HG03045 (cell line): ENCODE results near the gene SMC1A.
"Not testable (repeated sequence)": the region's sequence is repeated elsewhere in the genome, so short reads cannot be mapped to it uniquely, and the experiment has no call there.

ENCODE experiments used
- ATAC-seq: cut with Tn5 transposase; IDR thresholded peaks from one replicate; pipeline ENCODE4 v1.9.1; 2021; ENCODE audit warnings: mild to moderate bottlenecking, moderate library complexity; ENCODE audit not compliant: unreplicated experiment

SMC1A gene

DNA sequence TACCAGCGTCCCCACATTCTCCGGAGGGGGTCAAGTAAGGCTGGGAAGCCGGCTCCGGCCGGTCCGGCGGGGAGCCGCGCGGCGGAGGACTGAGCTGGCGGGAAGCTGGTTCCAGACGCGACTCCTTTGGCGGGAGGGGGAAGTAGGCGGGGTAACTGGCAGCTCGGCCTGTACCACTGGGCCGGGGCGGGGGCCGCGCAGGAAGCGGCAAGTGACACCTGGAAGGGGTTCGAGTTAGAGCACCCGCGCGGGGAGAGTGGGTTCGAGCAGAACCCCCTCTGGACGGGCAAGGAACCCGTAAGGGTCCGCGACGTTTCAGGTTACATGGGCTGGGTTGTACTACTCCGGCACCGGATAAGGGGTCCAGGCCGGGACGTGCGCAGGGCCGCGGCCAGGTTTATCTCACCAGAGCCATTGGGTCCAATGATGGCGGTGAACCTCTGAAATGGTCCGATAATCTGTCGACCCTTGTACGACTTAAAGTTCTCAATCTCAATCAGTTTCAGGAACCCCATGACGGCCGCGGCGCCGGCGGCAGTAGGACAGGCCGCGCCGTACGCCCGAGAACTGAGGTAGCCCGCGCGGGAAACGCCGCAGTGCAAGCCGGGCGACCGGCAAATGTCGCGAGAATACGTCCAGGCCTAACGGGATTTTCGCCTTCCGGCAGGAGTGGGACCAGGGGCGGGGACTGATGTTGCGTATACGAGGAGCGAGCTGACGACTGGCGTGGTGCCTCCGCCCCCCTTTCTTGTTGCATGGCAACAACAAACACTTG, at the start of gene SMC1A:
Gene SMC1A (minus strand): TSS at position 569 of the 775 bp plus-strand sequence. CDS start 54 bp downstream, at position 515.
- ATAC-seq: peak; percentile 91

DNA sequence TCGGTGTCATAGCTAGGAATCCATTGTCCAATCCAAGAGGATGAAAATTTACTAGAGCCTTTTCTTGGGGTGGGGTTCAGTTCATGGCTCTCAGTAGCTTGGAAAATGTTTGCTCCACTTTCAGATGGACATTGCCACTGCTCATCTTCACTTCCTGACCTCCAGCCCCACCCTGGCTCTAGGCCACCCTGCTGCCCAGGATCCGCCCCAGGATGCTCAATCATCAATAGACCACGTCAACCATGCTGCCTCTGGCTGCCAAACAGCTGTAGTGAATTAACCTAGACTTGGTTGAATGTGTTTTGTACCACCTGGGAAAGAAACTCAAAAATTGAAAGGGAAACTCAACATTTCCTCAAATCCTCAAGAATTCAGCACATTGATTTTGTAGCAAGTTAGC, 48.9 kb upstream of the SMC1A start:
- no peak for ATAC-seq

DNA sequence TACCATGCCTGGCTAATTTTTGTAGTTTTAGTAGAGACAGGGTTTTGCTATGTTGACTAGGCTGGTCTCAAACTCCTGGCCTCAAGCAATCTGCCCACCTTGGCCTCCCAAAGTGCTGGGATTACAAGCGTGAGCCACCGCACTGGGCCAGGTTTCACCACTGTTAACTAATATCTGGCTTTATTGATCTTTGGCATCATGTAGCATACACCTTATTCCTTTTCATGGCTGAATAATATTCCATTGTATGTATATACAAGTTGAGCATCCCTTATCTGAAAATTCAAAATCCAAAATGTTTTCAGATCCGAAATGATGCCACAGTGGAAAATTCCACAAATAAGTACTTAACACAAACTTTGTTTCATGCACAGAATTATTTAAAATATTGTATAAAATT, 46.2 kb upstream of the SMC1A start:
- not testable (repeated sequence) for ATAC-seq

DNA sequence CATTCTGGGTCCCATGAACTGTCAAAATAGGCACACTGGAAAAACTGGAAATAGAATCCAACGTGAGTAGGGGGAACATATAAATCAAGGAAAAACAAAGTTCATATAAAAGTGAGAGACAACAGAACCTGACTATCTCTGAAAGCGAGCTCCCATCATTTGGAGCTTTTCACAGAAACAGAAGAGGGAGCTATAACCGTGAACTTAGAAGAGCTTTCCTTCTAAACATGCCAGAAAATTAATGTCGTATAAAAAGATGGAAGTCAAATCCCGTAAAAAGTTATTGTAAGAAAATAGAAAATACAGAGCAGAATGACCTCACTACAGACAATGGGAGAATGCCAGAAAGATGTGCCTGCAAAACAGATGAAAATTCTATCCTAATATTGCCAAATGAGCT, 35.6 kb upstream of the SMC1A start:
- no peak for ATAC-seq

DNA sequence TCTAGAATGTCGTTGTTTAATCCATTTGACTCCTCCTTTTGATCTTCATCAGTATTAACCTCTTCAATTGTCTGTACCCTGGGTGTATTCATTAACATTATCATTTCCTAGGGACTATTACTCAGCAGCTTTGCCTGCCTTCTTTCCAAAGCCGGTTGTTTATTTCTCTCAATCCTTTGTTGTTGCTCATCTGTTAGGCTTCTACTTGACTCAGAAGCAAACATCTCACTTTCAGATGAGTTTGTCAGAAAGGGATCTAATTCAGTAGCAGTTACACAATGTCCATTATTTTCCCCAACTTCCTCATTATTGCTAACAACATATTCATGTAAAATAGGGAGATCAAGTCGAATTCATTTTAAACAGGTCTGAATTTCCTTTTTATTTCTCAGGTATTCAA, 33.8 kb upstream of the SMC1A start:
- no peak for ATAC-seq

DNA sequence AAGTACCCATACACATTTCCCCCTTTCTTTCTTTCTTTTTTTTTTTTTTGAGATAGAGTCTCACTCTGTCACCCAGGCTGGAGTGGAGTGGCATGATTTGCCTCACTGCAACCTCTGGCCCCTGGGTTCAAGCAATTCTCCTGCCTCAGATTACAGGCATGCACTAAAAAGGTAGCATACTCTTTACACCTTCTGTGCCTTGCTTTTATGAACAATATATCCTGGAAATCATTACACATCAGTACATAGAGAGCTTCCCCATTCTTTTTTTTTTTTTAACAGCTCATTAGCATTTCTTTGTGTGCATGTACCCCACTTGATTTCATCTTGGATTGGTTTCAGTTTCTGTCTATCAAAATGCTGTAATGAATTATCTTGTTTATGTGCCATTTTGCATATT, 30.4 kb upstream of the SMC1A start:
- no peak for ATAC-seq

DNA sequence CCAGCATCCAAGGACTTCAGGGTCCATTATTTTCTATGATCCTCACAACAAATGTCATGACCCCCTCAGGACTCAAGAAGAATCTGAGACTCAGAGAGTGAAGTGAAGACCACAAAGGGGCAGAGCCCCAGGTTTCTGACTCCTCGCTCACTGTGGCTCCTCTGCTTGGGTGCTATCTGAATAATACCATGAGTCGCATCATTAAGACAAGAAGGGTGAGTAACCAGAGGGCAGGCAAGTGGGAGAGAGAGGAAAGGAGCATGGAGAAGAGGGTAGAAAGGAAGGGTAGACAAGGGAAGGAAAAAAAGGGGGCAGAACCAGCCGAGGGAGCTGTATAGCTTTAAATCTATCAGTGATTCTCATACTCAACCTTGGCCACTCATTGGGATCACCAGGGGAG, 27.2 kb upstream of the SMC1A start:
- ATAC-seq: no peak

DNA sequence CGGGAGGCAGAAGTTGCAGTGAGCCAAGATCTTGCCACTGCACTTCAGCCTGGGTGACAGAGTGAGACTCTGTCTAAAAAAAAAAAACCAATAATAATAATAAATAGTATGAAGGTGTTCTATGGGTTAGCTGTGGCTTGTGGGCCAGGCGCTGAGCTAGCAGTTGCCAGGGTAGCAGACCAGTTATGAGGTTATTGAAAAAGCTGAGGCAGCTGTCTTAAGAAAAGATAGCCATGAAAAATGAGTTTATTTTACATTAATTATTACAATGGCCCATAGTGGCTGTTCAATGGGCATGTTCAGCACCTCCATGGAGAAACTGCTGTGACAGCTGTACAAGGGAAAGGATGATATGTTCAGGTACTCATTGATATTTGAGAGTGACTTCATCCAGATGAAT, 25.0 kb upstream of the SMC1A start:
- no peak for ATAC-seq

DNA sequence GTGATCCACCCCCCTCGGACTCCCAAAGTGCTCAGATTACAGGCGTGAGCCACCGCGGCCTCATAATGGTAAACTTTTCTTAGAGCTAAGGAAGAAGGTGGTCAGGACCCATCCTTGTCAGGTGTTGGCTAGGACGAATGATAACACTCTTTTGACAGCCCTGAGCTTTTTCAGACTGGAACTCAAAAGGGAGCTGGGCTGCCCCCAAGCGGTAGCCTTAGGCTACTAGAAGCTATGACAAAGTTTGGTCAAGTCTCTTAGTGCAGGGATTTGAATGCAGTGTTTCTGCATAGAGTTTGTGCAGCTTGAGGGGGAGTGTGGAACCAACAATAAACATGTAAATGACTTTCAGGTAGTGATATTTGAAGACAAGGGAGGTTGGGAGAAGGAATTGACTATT, 23.5 kb upstream of the SMC1A start:
- ATAC-seq: no peak

DNA sequence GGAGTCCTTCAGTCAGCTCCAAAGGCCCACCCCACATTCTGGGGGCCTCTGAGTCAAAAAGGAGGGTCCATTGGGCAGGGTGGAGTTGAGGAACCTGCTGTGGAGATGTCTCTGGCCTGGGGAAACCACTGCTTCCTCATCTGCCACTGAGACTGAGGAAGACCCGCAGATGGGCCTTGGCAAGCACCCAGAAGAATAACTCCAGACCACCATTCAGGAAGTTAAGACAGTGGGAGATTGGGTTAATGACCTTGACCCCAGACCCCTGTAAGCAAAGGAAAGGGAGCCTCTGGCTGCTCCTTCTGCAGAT, 19.8 kb upstream of the SMC1A start:
- no peak for ATAC-seq

DNA sequence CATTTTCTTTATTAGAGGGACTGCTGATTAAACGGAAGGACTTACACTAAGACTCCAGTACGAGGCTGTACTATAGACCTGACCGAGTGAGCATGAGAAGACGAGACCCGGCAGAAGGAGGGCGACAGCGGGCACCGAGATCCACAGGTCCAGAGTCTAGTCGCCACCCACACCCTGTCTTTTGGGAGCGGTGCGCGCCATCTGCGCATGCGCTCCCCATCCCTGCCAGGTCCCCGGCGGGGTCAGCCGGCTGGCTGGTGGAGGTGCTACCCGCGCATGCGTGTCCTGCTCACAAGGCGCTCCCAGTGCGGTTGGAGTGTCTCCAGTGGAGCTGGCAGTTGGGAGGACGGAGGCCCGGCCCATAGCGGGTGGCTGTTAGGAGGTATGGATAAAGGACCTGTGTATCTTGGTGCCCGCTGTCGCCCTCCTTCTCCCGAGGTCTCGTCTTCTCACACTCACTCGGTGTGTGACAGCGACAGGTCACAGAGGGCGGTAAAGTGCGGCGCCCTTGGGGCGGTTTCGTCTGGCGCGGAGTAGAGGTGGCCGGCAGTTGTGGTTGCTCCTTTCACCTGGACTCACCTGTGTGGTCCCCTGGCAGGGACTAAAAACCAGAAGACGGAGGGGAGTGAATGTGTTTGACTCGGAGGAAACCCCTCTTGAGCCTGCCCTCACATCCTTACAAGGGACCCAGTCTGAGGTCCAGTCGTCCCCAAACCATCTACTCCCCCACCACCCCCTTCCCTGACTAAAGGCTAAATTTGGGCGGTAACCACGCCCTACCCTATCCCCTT, 19.3 kb upstream of the SMC1A start:
- peak; percentile 74 for ATAC-seq

DNA sequence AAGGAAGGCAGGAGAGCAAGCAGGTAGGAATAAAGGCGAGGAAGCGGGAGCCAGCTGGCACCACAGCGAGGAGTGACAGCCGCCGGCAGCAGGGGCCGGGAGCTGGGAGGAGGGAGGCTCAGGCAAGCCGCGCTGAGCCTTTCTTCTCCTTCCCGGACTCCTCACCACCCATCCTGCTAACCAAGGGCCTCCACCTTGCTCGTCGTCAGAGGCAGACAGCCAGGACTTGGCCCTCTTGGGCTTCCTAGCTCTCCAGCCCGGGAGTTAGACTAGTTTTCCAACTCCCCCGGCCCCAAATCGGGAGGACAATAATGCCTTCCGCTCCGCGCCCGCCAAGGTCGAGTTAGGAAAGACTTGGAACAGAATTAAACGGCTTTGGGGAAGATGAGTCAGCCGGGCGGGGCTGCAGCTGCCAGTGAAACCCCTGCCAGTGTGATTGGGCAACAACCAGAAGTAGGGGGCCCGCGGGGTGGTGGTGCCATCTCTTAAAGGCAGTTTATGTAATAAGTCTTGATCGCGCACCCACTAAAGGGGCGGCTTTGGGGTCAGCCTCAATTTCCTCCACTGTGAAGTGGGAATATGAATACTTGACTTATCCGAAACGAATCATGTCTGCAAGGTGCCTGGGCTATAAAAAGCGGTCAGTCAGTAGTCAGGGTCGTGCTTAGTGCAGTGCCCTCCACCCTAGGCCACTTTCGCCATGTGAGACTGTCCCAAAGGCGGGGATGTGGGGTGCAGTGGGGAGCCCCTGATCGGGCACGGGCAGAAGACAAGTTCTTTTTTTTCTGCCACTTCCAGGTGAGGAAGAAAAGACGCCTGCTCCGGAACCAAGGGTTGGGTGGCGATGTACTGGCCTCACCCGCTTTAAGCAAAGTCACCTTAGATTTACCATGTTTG, 18.4 kb upstream of the SMC1A start:
- ATAC-seq: no peak

DNA sequence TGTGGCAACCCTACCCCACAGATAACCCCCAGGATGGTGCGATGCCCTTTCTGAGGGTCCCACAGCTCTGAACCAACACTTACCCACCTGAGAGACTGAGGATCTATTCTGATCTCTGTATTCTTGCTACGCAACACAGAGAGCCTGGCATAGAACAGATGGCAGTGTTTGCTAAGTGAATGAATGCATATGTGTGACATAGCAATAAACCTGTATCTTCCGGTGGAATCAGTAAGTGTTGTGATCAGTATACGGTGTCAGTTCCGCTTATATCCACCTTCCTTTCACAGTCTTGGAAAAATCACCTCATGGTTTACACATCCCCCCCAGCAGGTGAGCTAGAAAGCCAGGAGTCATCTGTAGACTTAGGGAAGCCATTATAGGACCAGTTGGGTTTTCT, 17.6 kb upstream of the SMC1A start:
- no peak for ATAC-seq

DNA sequence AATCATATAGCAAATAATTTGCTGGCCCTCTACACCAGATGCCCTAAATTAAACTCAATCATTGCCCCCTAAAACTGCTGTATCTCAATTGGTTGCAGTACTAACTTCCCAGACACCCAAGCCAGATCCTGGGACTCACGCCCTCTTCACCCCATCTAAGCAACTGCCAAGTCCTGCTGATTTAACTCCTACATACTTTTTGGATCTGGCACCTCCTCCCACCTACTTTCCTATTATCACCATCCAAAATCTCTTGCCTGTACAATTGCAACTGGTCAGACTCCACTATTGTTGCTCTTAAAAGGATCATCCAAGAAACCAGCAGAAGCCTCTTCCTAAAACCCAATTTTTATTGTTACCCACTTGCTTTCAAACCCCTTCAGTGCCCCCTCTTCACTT, 16.4 kb upstream of the SMC1A start:
- no peak for ATAC-seq

DNA sequence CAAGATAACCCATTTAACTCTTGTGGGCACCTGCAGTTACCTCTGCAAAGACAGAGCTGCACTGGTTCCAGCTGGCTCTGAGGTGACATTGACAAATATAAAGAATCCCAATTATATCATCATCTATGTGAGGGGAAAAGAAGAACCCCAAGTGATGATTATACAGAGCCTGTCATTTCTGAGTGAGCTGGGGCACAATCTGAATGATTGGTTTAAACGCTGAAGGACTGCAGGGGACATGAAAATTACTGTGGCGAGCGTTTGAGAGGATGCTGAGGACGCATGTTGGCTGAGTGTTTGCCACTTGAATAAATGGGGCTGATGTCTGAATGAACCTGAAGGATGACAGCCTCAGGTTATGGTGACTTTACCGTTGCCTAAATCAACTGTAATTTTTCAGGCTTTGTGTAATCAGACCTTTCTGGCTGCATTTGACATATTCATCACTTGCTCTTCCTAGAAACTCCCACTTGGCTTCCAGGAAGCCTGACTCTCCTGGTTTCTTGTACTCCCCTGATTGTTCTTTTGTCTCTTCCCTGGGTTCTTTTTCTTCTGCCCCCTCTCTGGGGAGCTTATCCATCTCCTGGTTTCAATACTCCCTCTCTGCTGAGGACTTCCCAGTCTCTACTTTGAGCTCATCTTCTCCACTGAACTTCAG, 15.8 kb upstream of the SMC1A start:
- no peak for ATAC-seq

DNA sequence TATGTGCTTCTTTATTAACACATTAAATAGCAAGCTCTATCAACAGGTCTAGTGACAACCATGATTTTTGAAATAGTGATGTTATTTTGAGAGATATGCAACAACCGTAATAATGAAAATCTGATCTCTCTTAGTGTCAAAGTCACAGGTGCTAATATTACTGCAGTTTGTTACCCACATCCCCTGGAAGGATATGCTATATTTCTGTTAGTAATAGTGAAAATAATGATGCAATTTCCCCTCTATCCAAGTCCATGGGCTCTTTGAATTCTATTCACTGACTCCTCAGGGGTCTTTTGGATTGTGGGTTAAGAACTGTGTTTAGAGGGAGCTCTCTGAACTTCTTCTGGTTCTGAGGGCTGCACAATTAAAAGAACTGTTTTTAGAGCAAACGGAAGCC, 14.8 kb upstream of the SMC1A start:
- no peak for ATAC-seq

DNA sequence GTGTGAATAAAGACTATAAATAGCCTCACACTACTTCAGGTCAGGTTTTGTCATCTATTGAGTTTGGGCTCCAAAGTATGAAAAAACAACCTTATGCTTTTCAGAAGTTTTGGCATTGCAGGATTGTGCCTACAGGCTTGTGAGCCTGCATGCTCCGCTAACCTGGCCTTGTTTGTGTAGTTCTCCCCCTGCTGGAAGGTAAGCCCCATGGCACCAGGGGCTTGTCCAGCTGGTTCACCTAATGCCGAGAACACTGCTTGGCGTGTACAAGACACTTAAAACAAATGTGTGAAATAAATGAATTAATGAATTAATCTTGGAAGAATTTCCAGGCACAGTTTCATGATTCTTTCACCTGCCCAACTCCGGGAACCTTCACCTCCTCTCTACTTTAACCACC, 13.5 kb upstream of the SMC1A start:
- ATAC-seq: no peak

DNA sequence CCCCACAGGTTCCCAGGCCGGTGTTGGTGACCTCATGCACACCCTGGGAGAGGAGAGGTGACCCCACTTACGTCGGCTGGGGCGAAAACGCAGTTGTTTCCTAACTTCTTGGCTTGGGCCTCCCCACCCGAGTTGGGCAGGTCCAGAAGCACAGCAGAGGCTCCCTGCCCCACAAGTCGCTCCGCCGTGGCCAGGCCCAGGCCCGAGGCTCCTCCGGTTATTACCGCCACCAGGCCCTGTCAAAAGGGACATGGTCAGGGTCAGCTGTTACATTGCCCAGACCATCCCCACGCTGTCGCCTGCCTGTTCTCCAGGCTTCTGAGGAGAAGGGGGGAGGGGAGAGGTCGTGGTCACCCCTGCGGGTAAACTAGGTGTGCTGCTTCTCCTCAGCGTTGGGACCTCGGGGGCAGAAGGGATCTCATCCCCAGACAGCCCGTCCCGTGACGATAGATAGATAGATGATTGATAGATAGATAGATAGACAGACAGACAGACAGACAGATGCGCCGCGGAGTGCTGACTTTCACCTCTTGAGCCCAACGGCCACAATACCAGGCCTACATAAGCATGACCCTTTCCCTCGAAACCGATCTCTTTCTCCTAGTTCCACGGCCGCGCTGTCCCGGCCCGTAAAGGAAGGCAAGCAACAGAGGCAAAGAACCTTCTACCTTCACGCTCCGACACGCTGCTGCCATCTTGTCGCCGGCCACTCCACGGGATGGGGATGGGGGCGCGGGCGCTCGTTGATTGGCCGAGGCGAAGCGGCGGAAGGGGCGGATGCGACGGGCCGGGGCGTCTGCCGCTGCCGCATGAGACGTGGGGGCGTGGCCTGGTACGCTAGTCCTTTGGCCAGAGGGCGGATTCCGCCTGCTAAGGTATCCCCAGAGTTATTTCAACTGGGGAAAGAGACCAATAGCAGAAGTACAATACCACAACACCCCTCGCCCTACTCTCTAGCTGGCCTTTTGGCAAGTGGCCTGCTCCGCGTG, 11.5 kb upstream of the SMC1A start, which contains the start of gene HSD17B10:
Gene HSD17B10 (minus strand): TSS at position 720 of the 989 bp plus-strand sequence. CDS start 25 bp downstream, at position 695.
- peak; percentile 96 for ATAC-seq

DNA sequence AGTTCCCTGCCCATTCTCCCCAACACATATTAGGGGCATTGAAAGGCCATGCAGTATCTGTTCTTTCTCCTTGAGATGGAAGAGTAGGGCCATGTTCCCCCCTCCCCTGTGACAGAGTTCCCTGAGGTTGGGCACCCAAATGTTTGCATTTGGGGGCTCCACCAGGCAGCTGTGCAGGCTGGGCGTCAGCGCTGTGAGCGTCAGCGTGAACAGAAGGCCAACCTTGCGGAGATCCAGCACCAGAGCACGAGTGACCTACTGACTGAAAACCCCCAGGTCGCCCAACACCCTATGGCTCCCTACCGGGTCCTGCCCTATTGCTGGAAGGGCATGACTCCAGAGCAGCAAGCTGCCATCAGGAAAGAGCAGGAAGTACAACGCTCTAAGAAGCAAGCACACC, 7.8 kb upstream of the SMC1A start:
- ATAC-seq: no peak

DNA sequence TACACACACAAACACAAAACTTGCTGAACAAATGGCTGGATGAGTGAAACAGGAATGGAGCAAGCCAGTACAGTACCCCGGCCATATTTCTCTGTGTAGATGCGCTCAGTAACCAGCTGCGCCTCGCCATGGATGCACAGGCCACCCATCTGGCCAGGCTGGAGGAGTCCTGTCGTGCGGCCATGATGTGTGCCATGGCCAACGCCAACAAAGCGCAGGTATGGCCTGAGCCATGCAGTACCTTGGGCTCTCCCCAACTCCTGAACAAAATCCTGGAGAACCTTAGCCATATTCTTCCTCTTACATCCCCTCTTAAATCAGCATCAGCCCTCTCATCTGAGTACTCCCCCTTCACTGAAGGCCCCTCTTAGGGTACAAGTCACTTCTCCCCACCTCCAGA, 7.3 kb upstream of the SMC1A start:
- no peak for ATAC-seq
